GM18907 (cell line): ENCODE data around the gene S100P.

Source experiments
- ATAC-seq: cut with Tn5 transposase; IDR thresholded peaks from one replicate; pipeline ENCODE4 v1.9.1; 2021; ENCODE audit warnings: mild to moderate bottlenecking, moderate library complexity; ENCODE audit not compliant: unreplicated experiment

Gene S100P

GRCh38 chr4:6695660-6696610 lies 2.3 kb downstream of the S100P start:
- no peak for ATAC-seq

- ATAC-seq: no peak
Measured at GRCh38 chr4:6696611-6697010, 2.9 kb downstream of the S100P start.

- no peak for ATAC-seq
Measured at GRCh38 chr4:6697131-6697530, 3.5 kb downstream of the S100P start.

GRCh38 chr4:6699388-6699787 lies 5.7 kb downstream of the S100P start:
- no peak for ATAC-seq

GRCh38 chr4:6699903-6700302 lies 6.2 kb downstream of the S100P start:
- ATAC-seq: no peak

- ATAC-seq: no peak
Measured at GRCh38 chr4:6701371-6701770, 7.7 kb downstream of the S100P start.

- ATAC-seq: no peak
Measured at GRCh38 chr4:6702761-6703160, 9.1 kb downstream of the S100P start.

GRCh38 chr4:6703786-6704185 lies 10.1 kb downstream of the S100P start:
- ATAC-seq: no peak

- ATAC-seq: no peak
Measured at GRCh38 chr4:6705646-6706045, 12.0 kb downstream of the S100P start.

GRCh38 chr4:6706173-6706572 lies 12.5 kb downstream of the S100P start:
- no peak for ATAC-seq

GRCh38 chr4:6709230-6710114 lies 15.8 kb downstream of the S100P start, which contains the start of gene MRFAP1L1:
MRFAP1L1 (minus strand) TSS chr4:6709865; CDS start chr4:6709629, 236 bp downstream.
- ATAC-seq: peak; percentile 79

GRCh38 chr4:6710282-6710681 lies 16.6 kb downstream of the S100P start:
- ATAC-seq: peak; percentile 3

- ATAC-seq: no peak
Measured at GRCh38 chr4:6710996-6711395, 17.3 kb downstream of the S100P start.

GRCh38 chr4:6714954-6715353 lies 21.3 kb downstream of the S100P start:
- no peak for ATAC-seq

GRCh38 chr4:6715704-6716017 lies 22.0 kb downstream of the S100P start:
- peak; percentile 23 for ATAC-seq

GRCh38 chr4:6716018-6716911 lies 22.6 kb downstream of the S100P start, which contains the start of gene BLOC1S4:
BLOC1S4 (plus strand) TSS chr4:6716174; CDS start chr4:6716210, 36 bp downstream.
- ATAC-seq: peak; percentile 80

GRCh38 chr4:6716958-6717655 lies 23.4 kb downstream of the S100P start:
- no peak for ATAC-seq

GRCh38 chr4:6718932-6719610 lies 25.4 kb downstream of the S100P start:
- ATAC-seq: no peak

GRCh38 chr4:6719611-6720179 lies 26.0 kb downstream of the S100P start:
- no peak for ATAC-seq
